H9 (cell line): ENCODE measurements around the gene RAB31. TPM values are rescaled to one million over a fixed set of nuclear protein-coding genes. Genes with fewer than 3 reads are reported as not detected.

Experiments used
- DNase-seq: peaks from one replicate; pipeline ENCODE4 v3.0.0-alpha.2; 2017
- H2AFZ ChIP-seq: one replicate; pipeline ENCODE4 v1.6.1; 2013; ENCODE audit warnings: mild to moderate bottlenecking, low read length, control low read depth, moderate library complexity
- H2AK5ac ChIP-seq: 2 replicates; pipeline ENCODE4 v1.6.1; 2013; ENCODE audit warnings: low read length, control low read depth, mixed read lengths; ENCODE audit not compliant: insufficient read length
- H2BK120ac ChIP-seq: one replicate; pipeline ENCODE4 v1.6.1; 2013; ENCODE audit warnings: low read depth, mild to moderate bottlenecking, low read length, control low read depth, inconsistent platforms; ENCODE audit not compliant: poor library complexity, severe bottlenecking
- H2BK12ac ChIP-seq: 2 replicates; pipeline ENCODE4 v1.6.1; 2013; ENCODE audit warnings: low read length, control low read depth, mixed read lengths, low read depth; ENCODE audit not compliant: insufficient read length
- H2BK15ac ChIP-seq: 2 replicates; pipeline ENCODE4 v1.6.1; 2013; ENCODE audit warnings: low read depth, low read length, control low read depth
- H2BK20ac ChIP-seq: one replicate; pipeline ENCODE4 v1.6.1; 2013; ENCODE audit warnings: low read depth, mild to moderate bottlenecking, low read length, control low read depth, inconsistent platforms; ENCODE audit not compliant: poor library complexity, severe bottlenecking
- H2BK5ac ChIP-seq: 2 replicates; pipeline ENCODE4 v1.6.1; 2013; ENCODE audit warnings: low read length, control low read depth, mixed read lengths; ENCODE audit not compliant: insufficient read length
- H3K14ac ChIP-seq: 2 replicates; pipeline ENCODE4 v1.6.1; 2013; ENCODE audit warnings: low read length, control low read depth; ENCODE audit not compliant: insufficient read depth
- H3K18ac ChIP-seq: 2 replicates; pipeline ENCODE4 v1.6.1; 2013; ENCODE audit warnings: low read depth, mild to moderate bottlenecking, mixed read lengths, low read length, control low read depth; ENCODE audit not compliant: insufficient read length
- H3K23ac ChIP-seq: 2 replicates; pipeline ENCODE4 v1.6.1; 2013; ENCODE audit warnings: low read length, control low read depth, mixed read lengths, low read depth; ENCODE audit not compliant: insufficient read length
- H3K23me2 ChIP-seq: 2 replicates; pipeline ENCODE4 v1.6.1; 2013; ENCODE audit warnings: low read depth, mild to moderate bottlenecking, mixed read lengths, low read length, control low read depth; ENCODE audit not compliant: insufficient read length, poor library complexity, severe bottlenecking
- H3K27ac ChIP-seq: 2 replicates; pipeline ENCODE4 v1.5.1; 2013; ENCODE audit warnings: low read length, control low read depth, mixed read lengths, low read depth; ENCODE audit not compliant: insufficient read length
- H3K27me3 ChIP-seq: 2 replicates; pipeline ENCODE4 v1.6.1; 2013; ENCODE audit warnings: low read length, control low read depth, inconsistent platforms; ENCODE audit not compliant: insufficient read depth
- H3K4ac ChIP-seq: 2 replicates; pipeline ENCODE4 v1.6.1; 2013; ENCODE audit warnings: low read depth, mild to moderate bottlenecking, control low read depth, inconsistent platforms, low read length, moderate library complexity
- H3K4me1 ChIP-seq: 2 replicates; pipeline ENCODE4 v1.6.1; 2013; ENCODE audit warnings: low read length, control low read depth, inconsistent platforms; ENCODE audit not compliant: insufficient read depth
- H3K4me2 ChIP-seq: 2 replicates; pipeline ENCODE4 v1.6.1; 2013; ENCODE audit warnings: low read length, control low read depth, mixed read lengths; ENCODE audit not compliant: insufficient read length, insufficient read depth
- H3K56ac ChIP-seq: 2 replicates; pipeline ENCODE4 v1.6.1; 2013; ENCODE audit warnings: low read depth, mild to moderate bottlenecking, mixed read lengths, low read length, control low read depth; ENCODE audit not compliant: insufficient read length
- H3K79me1 ChIP-seq: 2 replicates; pipeline ENCODE4 v1.6.1; 2013; ENCODE audit warnings: low read depth, mild to moderate bottlenecking, moderate library complexity, low read length, control low read depth, inconsistent platforms; ENCODE audit not compliant: insufficient read depth, poor library complexity, severe bottlenecking
- H3K79me2 ChIP-seq: 2 replicates; pipeline ENCODE4 v1.6.1; 2013; ENCODE audit warnings: low read length, control low read depth, inconsistent platforms; ENCODE audit not compliant: insufficient read depth
- H3K9ac ChIP-seq: 2 replicates; pipeline ENCODE4 v1.6.1; 2013; ENCODE audit warnings: low read length, control low read depth, mixed read lengths; ENCODE audit not compliant: insufficient read length; ENCODE audit errors: extremely low read depth
- H3K9me3 ChIP-seq: one replicate; pipeline ENCODE4 v1.6.1; 2013; ENCODE audit warnings: low read depth, low read length, inconsistent platforms; ENCODE audit not compliant: control insufficient read depth
- H3T11ph ChIP-seq: one replicate; pipeline ENCODE4 v1.6.1; 2013; ENCODE audit warnings: mild to moderate bottlenecking, low read length, control low read depth, inconsistent platforms
- H4K20me1 ChIP-seq: one replicate; pipeline ENCODE4 v1.6.1; 2013; ENCODE audit not compliant: control insufficient read depth, insufficient read length, insufficient read depth
- H4K5ac ChIP-seq: 2 replicates; pipeline ENCODE4 v1.6.1; 2013; ENCODE audit warnings: low read depth, mild to moderate bottlenecking, mixed read lengths, low read length, control low read depth; ENCODE audit not compliant: insufficient read length
- H4K8ac ChIP-seq: replicated peaks from 2 replicates; pipeline ENCODE4 v1.6.1; 2013; ENCODE audit warnings: low read length, control low read depth, mixed read lengths, low read depth; ENCODE audit not compliant: insufficient read length
- H4K91ac ChIP-seq: 2 replicates; pipeline ENCODE4 v1.6.1; 2013; ENCODE audit warnings: low read depth, mild to moderate bottlenecking, moderate library complexity, mixed read lengths, low read length, control low read depth; ENCODE audit not compliant: insufficient read length
- H3K27ac Mint-ChIP-seq, 3 experiments: 2 replicates in 2 of 3; 3 replicates in 1 of 3; pipeline ENCODE4 v1.8.0; 2020 to 2021; ENCODE audit warnings: mixed read lengths in 3 of 3, mild to moderate bottlenecking in 1 of 3, moderate library complexity in 1 of 3
- H3K27me3 Mint-ChIP-seq: 2 replicates; pipeline ENCODE4 v1.8.0; 2021; ENCODE audit warnings: low read depth, mild to moderate bottlenecking, moderate library complexity, mixed read lengths
- H3K36me3 Mint-ChIP-seq, 3 experiments: 2 replicates in 2 of 3; 3 replicates in 1 of 3; pipeline ENCODE4 v1.8.0; 2020 to 2021; ENCODE audit warnings: low read depth in 3 of 3, mixed read lengths in 3 of 3; ENCODE audit not compliant: insufficient read depth in 1 of 3
- H3K4me1 Mint-ChIP-seq, 2 experiments: 2 replicates each; pipeline ENCODE4 v1.8.0; 2020; ENCODE audit warnings: mixed read lengths in 2 of 2
- H3K4me3 Mint-ChIP-seq, 2 experiments: 2 replicates in 1 of 2; 3 replicates in 1 of 2; pipeline ENCODE4 v1.8.0; 2020 to 2021; ENCODE audit warnings: mild to moderate bottlenecking in 2 of 2, mixed read lengths in 2 of 2, moderate library complexity in 1 of 2
- H3K9me3 Mint-ChIP-seq, 2 experiments: 2 replicates in 1 of 2; 3 replicates in 1 of 2; pipeline ENCODE4 v1.8.0; 2020; ENCODE audit warnings: mild to moderate bottlenecking in 2 of 2, mixed read lengths in 2 of 2, moderate library complexity in 1 of 2
- CTCF ChIP-seq: fragments of 200-600 bp; sonication (generic); conservative IDR thresholded peaks from 3 replicates; pipeline ENCODE4 v1.8.0; 2021; ENCODE audit warnings: antibody characterized with exemption, mild to moderate bottlenecking
- WGBS: extraction: QIAGEN DNeasy Blood & Tissue Kit; methylation state at CpG from one replicate; pipeline ENCODE4 v1.1.7; 2013; ENCODE audit warnings: missing lambda C conversion rate, low lambda C conversion rate, mixed read lengths; ENCODE audit not compliant: insufficient read length; ENCODE audit errors: extremely low coverage; 5-methylcytosine and 5-hydroxymethylcytosine counted together
- total RNA-seq: library from RNA; stranded (reverse); gene quantifications from 2 replicates; pipeline ENCODE4 v1.2.1, GENCODE V29; 2021

Gene RAB31
- total RNA-seq, 1 experiment from 2014 or later = 22.4 TPM

GRCh38 chr18:9820719-9821118 is 112.6 kb downstream of the RAB31 start:
- H2AFZ ChIP-seq = no peak overlapping the region
- H3K4me1 Mint-ChIP-seq = no peaks in the 10 kb centered on the region; a peak in 1 of 4 replicates
- no peaks in the 10 kb centered on the region for H3K23me2 ChIP-seq
- no peak overlapping the region for H3K56ac ChIP-seq
- no peak for DNase-seq
- no peak overlapping the region for H3K18ac ChIP-seq
- no peaks in the 10 kb centered on the region for H3K27me3 Mint-ChIP-seq
- no peak overlapping the region for H2BK20ac ChIP-seq
- TF ChIP-seq CTCF = no peak
- H3K27me3 ChIP-seq = no peaks in the 10 kb centered on the region
- H3K27ac ChIP-seq = no peak overlapping the region
- no peak overlapping the region for H3K4me3 Mint-ChIP-seq
- no peaks in the 10 kb centered on the region for H3K79me2 ChIP-seq
- no CpG with 5 or more reads among the region's 4 CpGs for WGBS
- no peak overlapping the region for H3K23ac ChIP-seq
- no peak overlapping the region for H3K4me2 ChIP-seq
- H2BK15ac ChIP-seq = no peak overlapping the region
- no peak overlapping the region for H2BK12ac ChIP-seq
- no peak overlapping the region for H2AK5ac ChIP-seq
- no peak overlapping the region for H3K14ac ChIP-seq
- H2BK120ac ChIP-seq = no peak overlapping the region
- H4K91ac ChIP-seq = no peak overlapping the region
- H4K20me1 ChIP-seq = no peaks in the 10 kb centered on the region
- no peaks in the 10 kb centered on the region for H3K79me1 ChIP-seq
- no peaks in the 10 kb centered on the region for H3K4me1 ChIP-seq
- no peak overlapping the region for H4K5ac ChIP-seq
- H3K4ac ChIP-seq = no peak overlapping the region
- H3K9ac ChIP-seq = no peak overlapping the region
- no peak overlapping the region for H3K27ac Mint-ChIP-seq
- H3K9me3 ChIP-seq = no peaks in the 10 kb centered on the region
- H3K36me3 Mint-ChIP-seq = peaks cover 0 to 20% (median 8%) of the 10 kb centered on the region in 3 experiments; a peak in 4 of 7 replicates
- H2BK5ac ChIP-seq = no peak overlapping the region
- peaks cover 3 to 12% of the 10 kb centered on the region in 2 experiments; a peak in 3 of 5 replicates for H3K9me3 Mint-ChIP-seq
- no peak overlapping the region for H3T11ph ChIP-seq
- no peak overlapping the region for H4K8ac ChIP-seq
